NCI-H510A treated with DMSO at 0.1 percent for 48 hours (cell line): ENCODE data around the gene PTPN14.

Source experiments
- DNase-seq: peaks from one replicate; lab custom pipeline; 2025; lab: John Stamatoyannopoulos, UW

PTPN14 gene

DNA sequence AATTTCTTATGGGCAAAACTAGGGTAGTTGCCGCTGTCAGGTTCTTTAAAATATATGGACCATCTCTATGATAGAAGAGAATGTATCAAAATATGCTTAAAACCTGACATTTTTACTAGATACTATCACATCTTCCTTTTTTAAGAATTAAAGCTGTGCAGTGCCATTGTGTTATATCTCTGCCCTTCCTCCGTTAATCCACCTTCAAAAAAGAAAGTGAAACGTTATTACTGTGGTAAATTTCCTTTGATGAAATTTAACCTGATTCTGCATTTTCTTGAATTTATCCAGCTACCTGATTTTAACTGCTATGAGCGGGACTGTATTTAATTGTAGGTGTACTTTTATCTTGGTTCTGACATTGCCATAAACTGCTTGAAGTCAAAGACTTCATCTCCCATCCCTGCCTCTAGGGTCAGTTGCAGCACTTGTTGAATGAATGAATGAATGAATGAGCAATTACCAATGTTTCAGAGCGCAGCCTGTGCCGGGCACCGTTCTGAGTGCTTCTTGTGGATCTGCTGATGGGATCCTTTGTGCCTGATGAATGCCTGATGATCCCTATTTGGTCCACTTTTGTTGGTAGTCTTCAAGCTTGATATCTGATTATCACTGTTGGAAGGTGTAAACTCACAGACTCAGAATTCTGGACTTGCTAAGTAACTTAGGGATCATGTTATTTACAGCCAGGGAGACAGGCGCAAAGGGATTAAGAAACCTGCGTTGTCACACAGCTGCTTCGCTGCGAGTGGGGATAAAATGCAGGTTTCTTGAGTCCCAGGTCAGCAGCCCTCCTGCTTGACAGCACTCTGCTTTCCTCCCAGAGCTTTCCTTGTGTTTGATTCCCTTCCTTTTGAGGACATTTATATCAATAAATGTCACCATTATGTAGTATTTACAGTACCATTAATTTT lies 240.4 kb downstream of the PTPN14 start:
- DNase-seq = no peak

DNA sequence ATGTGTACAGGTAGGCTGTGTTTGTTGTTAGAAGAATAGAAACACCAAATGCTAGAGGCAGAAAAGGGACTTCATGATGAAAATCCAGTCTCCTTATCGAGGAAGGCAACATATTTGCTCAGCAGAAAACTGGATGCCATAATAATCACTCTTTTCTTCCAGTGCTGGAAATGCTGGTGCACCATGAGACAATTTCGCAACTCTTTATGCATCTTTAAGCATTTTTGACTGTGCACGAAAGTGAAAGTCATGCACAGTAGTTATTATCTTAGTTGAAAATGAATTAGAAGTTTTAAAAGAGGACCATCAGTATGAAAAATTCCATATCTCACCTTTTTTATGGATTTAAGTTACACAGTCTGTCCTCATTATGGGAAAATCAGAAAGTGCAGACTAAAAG lies 241.4 kb downstream of the PTPN14 start:
- no peak for DNase-seq

DNA sequence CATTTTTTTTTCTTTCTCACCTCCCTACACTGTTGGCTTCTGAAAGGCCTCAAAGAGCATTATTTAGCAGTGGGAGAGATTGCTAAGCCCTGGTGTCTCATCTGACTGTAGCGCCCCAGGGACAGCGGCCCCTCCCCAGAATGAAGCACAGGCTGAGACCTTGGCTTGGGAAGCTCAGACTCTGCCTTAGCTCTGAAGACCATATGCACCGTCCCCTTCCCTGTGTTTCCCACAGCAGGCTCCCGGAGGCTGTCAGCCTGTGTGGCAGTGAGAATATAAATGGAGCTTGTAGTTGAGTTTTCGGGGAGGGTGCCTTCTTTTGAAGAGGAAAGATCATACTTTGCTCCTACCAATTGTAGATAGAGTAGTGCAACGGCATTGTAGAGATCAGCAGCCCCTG lies 245.1 kb downstream of the PTPN14 start:
- no peak for DNase-seq

DNA sequence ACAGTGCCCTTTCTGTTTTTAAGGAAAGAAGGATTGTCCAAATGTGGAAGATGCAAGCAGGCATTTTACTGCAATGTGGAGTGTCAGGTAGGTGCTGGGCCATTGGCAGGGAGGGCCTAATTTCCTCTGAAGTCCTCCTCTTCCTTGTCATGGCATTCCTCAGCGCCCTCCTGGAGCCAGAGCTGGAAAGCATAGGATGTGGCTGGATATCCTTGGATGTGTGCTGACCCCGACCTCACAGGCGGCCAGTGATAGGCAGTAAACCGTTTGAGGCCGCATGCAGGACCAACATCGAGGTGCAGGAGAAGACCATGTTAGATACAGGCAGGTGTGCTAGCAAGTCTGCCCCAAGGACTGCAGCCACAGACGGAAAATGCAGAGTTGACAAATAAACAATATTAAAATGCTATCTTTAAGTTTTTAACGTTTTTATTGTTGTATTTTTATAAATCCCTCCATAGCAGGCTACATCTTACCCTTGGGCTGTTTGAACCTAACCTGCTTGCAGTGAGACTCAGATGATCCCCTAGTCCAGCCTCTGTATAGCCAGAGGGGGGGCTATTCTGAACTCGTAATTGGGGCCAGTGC lies 246.1 kb downstream of the PTPN14 start:
- no peak for DNase-seq

DNA sequence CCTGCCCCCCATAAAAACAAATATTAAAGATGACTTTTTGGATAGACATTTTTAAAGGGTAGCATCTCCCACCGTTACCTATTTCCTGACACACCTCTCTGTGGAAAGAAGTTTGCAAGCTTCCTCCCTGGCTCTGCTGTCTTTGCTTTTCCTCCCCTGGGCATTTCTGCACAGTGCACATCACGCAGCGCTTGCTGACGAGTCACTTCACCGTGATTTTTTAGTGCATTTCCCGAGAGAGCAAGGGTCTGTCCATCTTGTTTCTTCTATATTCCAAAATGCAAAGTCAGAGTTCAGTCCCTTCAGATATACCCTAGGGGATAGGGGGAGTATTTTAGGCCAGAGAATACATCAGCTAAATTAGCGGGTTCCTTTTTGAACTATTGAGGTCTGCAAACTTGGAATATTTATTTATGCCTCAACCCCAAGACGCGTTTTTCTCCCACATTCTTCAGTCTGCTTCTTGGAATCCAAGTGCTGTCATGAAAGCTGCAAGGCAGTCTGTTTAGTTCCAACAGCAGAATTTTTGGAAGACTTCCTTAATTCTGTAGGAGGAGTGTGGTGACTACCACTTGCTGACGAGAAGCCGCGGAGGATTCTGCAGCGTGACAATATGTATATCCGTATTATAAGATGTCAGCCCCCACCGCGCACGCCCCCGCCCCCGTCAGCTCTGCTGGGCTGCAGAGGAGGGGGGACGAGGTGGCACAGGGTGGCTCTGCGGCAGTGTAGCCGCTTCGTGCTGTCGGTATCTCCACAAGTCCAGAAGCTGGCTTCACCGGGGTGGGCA lies 248.1 kb downstream of the PTPN14 start:
- no peak for DNase-seq

DNA sequence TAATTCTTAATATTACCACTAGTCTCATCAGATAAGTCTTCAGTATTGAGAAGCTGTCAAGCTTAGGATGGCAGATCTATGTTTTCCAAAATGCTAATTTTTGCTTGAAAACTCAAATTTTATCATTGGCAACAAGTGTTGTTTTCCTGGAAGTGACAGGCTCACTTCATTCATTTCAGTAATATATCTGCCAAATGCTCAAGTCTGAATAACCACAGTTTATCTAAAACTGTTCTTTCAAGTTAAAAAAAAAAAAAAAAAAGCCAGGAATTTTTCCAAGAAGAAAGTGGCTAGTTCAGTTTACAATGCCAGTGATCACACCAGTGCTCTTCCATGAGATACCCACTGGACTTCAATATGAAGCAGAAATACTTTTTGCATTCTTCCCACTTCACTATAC lies 249.9 kb downstream of the PTPN14 start:
- no peak for DNase-seq

DNA sequence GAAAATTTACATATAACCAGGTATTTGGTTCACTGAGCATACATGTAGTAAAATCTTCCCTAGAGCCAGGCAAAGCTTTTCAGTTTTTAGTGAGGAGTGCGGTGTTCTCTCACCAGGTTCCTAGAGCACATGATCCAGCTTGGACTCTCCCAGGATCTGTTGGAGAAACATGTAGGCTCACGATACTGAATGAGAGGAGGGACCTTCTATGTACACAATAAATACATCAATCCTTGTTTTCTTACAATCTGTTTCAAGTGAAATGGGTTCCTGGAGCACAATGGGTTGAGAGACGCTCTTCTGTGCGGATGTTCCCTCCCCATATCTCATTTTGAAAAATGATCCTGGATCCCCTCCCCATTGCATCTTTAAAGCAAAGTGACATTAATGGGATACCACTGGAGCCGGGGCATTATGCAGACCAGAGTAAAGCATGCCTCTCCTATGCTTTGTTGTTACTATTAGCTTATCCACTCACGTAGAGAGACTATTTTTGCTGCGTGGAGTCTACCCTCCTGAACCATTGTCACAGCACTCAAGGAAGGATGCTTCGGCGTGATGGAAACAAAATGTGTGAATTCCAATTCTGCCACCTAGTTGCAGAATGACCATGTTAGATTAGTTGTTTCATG lies 251.1 kb downstream of the PTPN14 start:
- DNase-seq = no peak
